OCI-LY1 (cell line): ENCODE data around the gene LHX5.

Source experiments
- EZH2 ChIP-seq: fragments of 200-600 bp; sonication (generic), shearing (Covaris generic); IDR thresholded peaks from 2 replicates; pipeline ENCODE4 v1.8.0; 2017; ENCODE audit warnings: borderline replicate concordance, mixed run types, mild to moderate bottlenecking, antibody characterized with exemption, low read length, moderate library complexity, mixed read lengths
- TF ChIP-seq, protein P1 (sequence below): fragments of 200-600 bp; sonication (generic), shearing (Covaris generic); IDR thresholded peaks from 2 replicates; pipeline ENCODE4 v1.5.1; 2017; ENCODE audit warnings: mild to moderate bottlenecking, antibody characterized with exemption, low read length, moderate library complexity, mixed read lengths

DNA sequence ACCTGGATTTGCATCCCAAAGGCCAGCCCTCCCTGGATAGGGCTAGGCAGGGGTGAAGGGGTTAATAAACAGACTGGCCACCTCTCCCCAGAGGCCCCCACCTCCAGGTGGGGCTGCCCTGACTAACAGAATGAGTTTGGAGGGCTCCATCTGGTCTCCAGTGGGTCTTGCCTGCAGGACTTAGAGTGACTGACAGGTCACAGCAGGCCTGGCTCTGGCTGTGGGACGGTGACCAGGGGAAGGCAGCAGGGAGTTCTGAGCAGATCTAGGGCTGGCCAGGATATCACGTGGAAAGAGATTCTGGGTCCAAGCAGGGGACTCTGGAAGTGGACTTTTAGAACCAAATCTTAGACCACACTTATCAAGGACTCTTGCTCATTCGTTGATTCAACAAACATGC, 40.9 kb upstream of the LHX5 start:
- TF ChIP-seq, protein P1, sequence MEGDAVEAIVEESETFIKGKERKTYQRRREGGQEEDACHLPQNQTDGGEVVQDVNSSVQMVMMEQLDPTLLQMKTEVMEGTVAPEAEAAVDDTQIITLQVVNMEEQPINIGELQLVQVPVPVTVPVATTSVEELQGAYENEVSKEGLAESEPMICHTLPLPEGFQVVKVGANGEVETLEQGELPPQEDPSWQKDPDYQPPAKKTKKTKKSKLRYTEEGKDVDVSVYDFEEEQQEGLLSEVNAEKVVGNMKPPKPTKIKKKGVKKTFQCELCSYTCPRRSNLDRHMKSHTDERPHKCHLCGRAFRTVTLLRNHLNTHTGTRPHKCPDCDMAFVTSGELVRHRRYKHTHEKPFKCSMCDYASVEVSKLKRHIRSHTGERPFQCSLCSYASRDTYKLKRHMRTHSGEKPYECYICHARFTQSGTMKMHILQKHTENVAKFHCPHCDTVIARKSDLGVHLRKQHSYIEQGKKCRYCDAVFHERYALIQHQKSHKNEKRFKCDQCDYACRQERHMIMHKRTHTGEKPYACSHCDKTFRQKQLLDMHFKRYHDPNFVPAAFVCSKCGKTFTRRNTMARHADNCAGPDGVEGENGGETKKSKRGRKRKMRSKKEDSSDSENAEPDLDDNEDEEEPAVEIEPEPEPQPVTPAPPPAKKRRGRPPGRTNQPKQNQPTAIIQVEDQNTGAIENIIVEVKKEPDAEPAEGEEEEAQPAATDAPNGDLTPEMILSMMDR: no peak
- TF ChIP-seq EZH2: no peak
